Measurements from ENCODE around the gene ROCK2. TPM values are rescaled to one million over a fixed set of nuclear protein-coding genes. Genes with fewer than 3 reads are reported as not detected.

The ROCK2 gene
- total RNA-seq, 4 donors from 2014 or later = 42.0 to 85.4 (median 70.7) TPM

DNA sequence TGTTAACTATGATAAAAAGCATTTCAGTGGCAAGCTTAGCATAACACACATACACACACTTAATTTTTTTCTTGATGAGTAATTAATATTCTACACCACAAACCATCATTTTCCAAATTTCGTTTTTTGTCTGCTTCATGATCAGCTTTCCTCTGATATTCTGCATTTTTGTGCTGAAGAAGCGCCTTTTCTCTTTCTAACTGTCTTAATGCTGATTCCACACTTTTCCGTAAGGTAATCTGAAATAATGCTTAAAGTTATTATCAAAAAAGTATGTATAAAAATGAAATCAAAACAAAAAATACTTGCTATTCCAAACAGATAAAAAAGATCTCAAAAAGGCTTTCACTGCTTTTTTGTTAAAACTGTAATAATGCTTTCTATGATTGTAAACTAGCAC lies 129.0 kb downstream of the ROCK2 start:
- intact Hi-C loops (cut with DNase I; ENCODE audit: low total_unique reads) = no loop called here
- in situ Hi-C loops (cut with MboI; ENCODE audit: low sequenced_read_pairs in 4 of 4) = no loop called here
- no peak for ATAC-seq

DNA sequence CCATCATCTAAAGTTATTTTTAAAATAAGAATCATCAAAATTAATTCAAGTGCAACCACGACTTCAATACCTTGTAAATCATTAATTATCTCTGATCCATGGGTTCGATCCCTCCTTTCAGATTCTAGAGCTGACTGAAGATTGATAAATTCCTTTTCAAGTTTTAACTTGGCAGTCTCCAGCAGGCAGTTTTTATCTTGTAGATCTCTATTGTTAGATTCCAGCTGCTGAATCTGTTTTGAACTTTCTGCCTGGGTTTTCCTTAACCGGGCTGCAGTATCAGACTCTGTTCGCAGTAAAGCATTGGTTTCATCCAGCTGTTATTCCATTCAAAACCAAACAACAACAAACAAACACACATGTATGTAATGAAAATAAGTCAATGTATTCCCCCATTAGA lies 129.7 kb downstream of the ROCK2 start:
- intact Hi-C loops (cut with DNase I; ENCODE audit: low total_unique reads) = no loop called here
- Histone ChIP-seq H3K4me1 (no peaks in the 10 kb centered on the region), H3K27me3 (no peaks in the 10 kb centered on the region), H3K9me3 (no peaks in the 10 kb centered on the region), H3K4me3 (no peak overlapping the region), H3K36me3 (peaks cover 5 to 85% of the 10 kb centered on the region in 2 donors), H3K27ac (no peak overlapping the region)
- TF ChIP-seq POLR2A (IDR thresholded peaks at IDR 0.05) = no peak
- TF ChIP-seq, protein P1, sequence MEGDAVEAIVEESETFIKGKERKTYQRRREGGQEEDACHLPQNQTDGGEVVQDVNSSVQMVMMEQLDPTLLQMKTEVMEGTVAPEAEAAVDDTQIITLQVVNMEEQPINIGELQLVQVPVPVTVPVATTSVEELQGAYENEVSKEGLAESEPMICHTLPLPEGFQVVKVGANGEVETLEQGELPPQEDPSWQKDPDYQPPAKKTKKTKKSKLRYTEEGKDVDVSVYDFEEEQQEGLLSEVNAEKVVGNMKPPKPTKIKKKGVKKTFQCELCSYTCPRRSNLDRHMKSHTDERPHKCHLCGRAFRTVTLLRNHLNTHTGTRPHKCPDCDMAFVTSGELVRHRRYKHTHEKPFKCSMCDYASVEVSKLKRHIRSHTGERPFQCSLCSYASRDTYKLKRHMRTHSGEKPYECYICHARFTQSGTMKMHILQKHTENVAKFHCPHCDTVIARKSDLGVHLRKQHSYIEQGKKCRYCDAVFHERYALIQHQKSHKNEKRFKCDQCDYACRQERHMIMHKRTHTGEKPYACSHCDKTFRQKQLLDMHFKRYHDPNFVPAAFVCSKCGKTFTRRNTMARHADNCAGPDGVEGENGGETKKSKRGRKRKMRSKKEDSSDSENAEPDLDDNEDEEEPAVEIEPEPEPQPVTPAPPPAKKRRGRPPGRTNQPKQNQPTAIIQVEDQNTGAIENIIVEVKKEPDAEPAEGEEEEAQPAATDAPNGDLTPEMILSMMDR (IDR thresholded peaks at IDR 0.05 in 4 of 5, conservative IDR thresholded peaks at IDR 0.05 in 1 of 5) = no peak
- ATAC-seq = no peak
- in situ Hi-C loops (cut with MboI; ENCODE audit: low sequenced_read_pairs in 4 of 4) = no loop called here
- DNase-seq = no peak

More for the DNA sequence above, 129.0 kb downstream of the ROCK2 start:
- no peak for DNase-seq
- Histone ChIP-seq H3K27me3 (no peaks in the 10 kb centered on the region), H3K4me1 (no peaks in the 10 kb centered on the region), H3K4me3 (no peak overlapping the region), H3K9me3 (no peaks in the 10 kb centered on the region), H3K36me3 (peaks cover 5 to 86% of the 10 kb centered on the region in 2 donors), H3K27ac (no peak overlapping the region)
- no peak for TF ChIP-seq POLR2A (IDR thresholded peaks at IDR 0.05)
- TF ChIP-seq, protein P1 (IDR thresholded peaks at IDR 0.05 in 4 of 5, conservative IDR thresholded peaks at IDR 0.05 in 1 of 5) = no peak

DNA sequence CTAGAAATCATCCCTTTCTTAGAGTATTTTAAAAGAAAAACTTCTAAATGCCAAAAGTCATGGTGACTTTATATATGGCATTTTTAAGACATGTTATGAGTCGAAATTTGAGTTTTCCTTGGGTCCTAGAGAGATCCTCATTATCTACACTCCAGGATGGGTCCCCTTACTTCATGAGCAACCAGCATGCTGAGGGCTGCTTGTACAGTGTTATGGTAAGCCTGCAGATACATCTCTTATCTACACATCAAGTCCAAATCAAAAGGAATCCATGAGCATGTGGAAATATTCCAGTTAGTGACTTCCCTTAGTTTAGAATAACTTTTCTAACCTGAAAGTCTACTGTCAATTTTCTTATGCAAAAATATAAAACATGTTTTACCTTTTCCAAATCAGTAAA lies 130.5 kb downstream of the ROCK2 start:
- H3K27me3 ChIP-seq = no peaks in the 10 kb centered on the region
- DNase-seq = no peak
- H3K4me1 ChIP-seq = no peaks in the 10 kb centered on the region
- intact Hi-C loops (cut with DNase I; ENCODE audit: low total_unique reads) (no loop called here), in situ Hi-C loops (cut with MboI; ENCODE audit: low sequenced_read_pairs in 4 of 4) (no loop called here)
- H3K36me3 ChIP-seq = peaks cover 5 to 86% of the 10 kb centered on the region in 2 donors
- no peaks in the 10 kb centered on the region for H3K9me3 ChIP-seq
- no peak overlapping the region for H3K27ac ChIP-seq
- no peak for TF ChIP-seq POLR2A (IDR thresholded peaks at IDR 0.05)
- TF ChIP-seq, protein P1 (IDR thresholded peaks at IDR 0.05 in 4 of 5, conservative IDR thresholded peaks at IDR 0.05 in 1 of 5) = no peak
- ATAC-seq = no peak
- no peak overlapping the region for H3K4me3 ChIP-seq

DNA sequence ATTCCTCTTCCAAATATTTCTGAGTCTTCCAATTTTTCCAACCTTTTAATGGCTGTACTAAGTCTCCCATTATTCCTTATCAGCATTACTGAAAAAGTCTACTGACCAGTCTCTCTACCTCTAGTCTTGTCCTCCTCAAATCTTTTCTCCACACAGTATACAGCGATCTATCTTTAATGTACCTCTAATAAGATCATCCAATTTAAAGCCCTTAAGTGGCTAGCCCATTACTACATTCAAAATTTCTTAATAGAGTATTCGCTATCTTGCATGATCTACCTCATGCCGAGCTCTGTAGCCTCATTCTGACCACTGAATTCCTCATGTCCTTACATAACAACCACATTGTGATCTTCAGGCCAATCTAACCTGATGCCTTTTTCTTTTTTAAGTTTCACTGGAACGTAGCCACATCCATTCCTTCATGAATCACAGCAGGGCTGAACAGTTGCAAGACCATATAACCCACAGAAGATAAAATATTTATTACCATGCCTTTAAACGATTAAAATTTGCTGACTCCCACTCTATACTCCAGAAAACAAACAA lies 131.3 kb downstream of the ROCK2 start:
- in situ Hi-C loops (cut with MboI; ENCODE audit: low sequenced_read_pairs in 4 of 4) = no loop called here
- no peak overlapping the region for H3K4me3 ChIP-seq
- no peaks in the 10 kb centered on the region for H3K9me3 ChIP-seq
- no peaks in the 10 kb centered on the region for H3K4me1 ChIP-seq
- H3K27ac ChIP-seq = no peak overlapping the region
- no peaks in the 10 kb centered on the region for H3K27me3 ChIP-seq
- ATAC-seq (peak; percentile 31 to 46), DNase-seq (no peak)
- TF ChIP-seq, protein P1 (IDR thresholded peaks at IDR 0.05 in 4 of 5, conservative IDR thresholded peaks at IDR 0.05 in 1 of 5) = no peak
- TF ChIP-seq POLR2A (IDR thresholded peaks at IDR 0.05) = no peak
- H3K36me3 ChIP-seq = peaks cover 5 to 86% of the 10 kb centered on the region in 2 donors
- intact Hi-C loops (cut with DNase I; ENCODE audit: low total_unique reads) = no loop called here

DNA sequence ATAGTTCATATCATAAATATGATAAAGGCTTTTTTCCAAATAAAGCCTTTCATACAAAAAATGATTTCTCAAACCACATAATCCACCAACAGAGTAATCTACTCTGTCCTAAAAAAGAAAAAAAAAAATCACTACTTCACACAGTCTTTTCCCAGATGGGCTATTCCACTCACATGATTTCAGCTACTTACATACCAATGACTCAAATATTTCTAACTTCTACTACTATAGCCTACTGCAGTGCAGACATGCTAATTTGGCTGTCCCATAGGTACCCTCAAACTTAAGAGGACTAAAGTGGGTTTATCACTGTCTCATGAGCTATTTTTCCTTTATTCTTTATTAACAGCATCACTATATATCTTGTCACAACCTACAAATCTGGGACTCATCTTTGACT lies 131.8 kb downstream of the ROCK2 start:
- ATAC-seq (no peak), DNase-seq (no peak)
- no peaks in the 10 kb centered on the region for H3K9me3 ChIP-seq
- peaks cover 5 to 86% of the 10 kb centered on the region in 2 donors for H3K36me3 ChIP-seq
- no peak overlapping the region for H3K27ac ChIP-seq
- no peak overlapping the region for H3K4me3 ChIP-seq
- H3K4me1 ChIP-seq = no peaks in the 10 kb centered on the region
- TF ChIP-seq, protein P1 (IDR thresholded peaks at IDR 0.05 in 4 of 5, conservative IDR thresholded peaks at IDR 0.05 in 1 of 5) = no peak
- no peak for TF ChIP-seq POLR2A (IDR thresholded peaks at IDR 0.05)
- H3K27me3 ChIP-seq = no peaks in the 10 kb centered on the region
- intact Hi-C loops (cut with DNase I; ENCODE audit: low total_unique reads) = no loop called here
- in situ Hi-C loops (cut with MboI; ENCODE audit: low sequenced_read_pairs in 4 of 4) = no loop called here
